Measurements from ENCODE around the gene LEUTX. TPM values are rescaled to one million over a fixed set of nuclear protein-coding genes. Genes with fewer than 3 reads are reported as not detected.

Gene LEUTX
- total RNA-seq, 1 donor from 2014 or later, result not detected

GRCh38 chr19:39831679-39832078 lies 53.0 kb downstream of the LEUTX start:
- H3K4me3 Mint-ChIP-seq, result peak overlapping the region; percentile 80
- ChIA-PET POLR2A (no interaction called here), CTCF (no interaction called here)
- H3K9me3 Mint-ChIP-seq, result no peaks in the 10 kb centered on the region
- H3K4me1 Mint-ChIP-seq, result peaks cover 38% of the 10 kb centered on the region
- intact Hi-C loops (cut with micrococcal nuclease), result loop anchor here (2.0 to 10.0 kb wide), 8 partner anchors 111 to 979 kb away; partner anchors contain the start of genes AKT2, EID2, PAK4 and SUPT5H
- H3K27me3 Mint-ChIP-seq, result no peaks in the 10 kb centered on the region
- ATAC-seq (ENCODE audit: low read depth) (no peak), DNase-seq (no peak)
- H3K36me3 Mint-ChIP-seq (ENCODE audit: low read depth), result peaks cover 68% of the 10 kb centered on the region
- H3K27ac Mint-ChIP-seq, result no peak overlapping the region
- TF ChIP-seq CTCF (IDR thresholded peaks at IDR 0.05), result no peak

GRCh38 chr19:39832341-39833083 lies 53.9 kb downstream of the LEUTX start:
- CTCF ChIA-PET, result no interaction called here
- Mint-ChIP-seq H3K4me3 (peak overlapping the region; percentile 80), H3K4me1 (peaks cover 38% of the 10 kb centered on the region)

GRCh38 chr19:39833160-39833463 lies 54.5 kb downstream of the LEUTX start:
- Mint-ChIP-seq H3K4me3 (peak overlapping the region; percentile 82), H3K27ac (peak overlapping the region; percentile 87), H3K36me3 (ENCODE audit: low read depth) (peaks cover 68% of the 10 kb centered on the region), H3K9me3 (no peaks in the 10 kb centered on the region), H3K4me1 (peaks cover 38% of the 10 kb centered on the region), H3K27me3 (no peaks in the 10 kb centered on the region)
- no peak for TF ChIP-seq CTCF (IDR thresholded peaks at IDR 0.05)
- CTCF ChIA-PET, result interaction anchor here (1.2 to 1.7 kb wide), 4 partner anchors 10 to 138 kb away, joined by 4 to 12 read pairs (median 8); partner anchors contain the start of gene PSMC4
- ATAC-seq (ENCODE audit: low read depth) (no peak), DNase-seq (no peak)
- POLR2A ChIA-PET, result interaction anchor here (0.6 to 2.1 kb wide), 13 partner anchors 8 to 945 kb away, joined by 3 to 63 read pairs (median 4); partner anchors contain the start of genes FBL, MED29, PAF1 and PSMC4
- intact Hi-C loops (cut with micrococcal nuclease), result loop anchor here (1.0 to 10.0 kb wide), 11 partner anchors 9 to 981 kb away; partner anchors contain the start of genes AKT2, EID2, FBL and PAK4

More at GRCh38 chr19:39832341-39833083, 53.9 kb downstream of the LEUTX start:
- no peaks in the 10 kb centered on the region for H3K9me3 Mint-ChIP-seq
- no peak for TF ChIP-seq CTCF (IDR thresholded peaks at IDR 0.05)
- POLR2A ChIA-PET, result interaction anchor here (1.3 to 2.1 kb wide), 2 partner anchors 8 to 593 kb away, joined by 3 to 15 read pairs; partner anchors contain the start of gene SERTAD1
- peaks cover 68% of the 10 kb centered on the region for H3K36me3 Mint-ChIP-seq (ENCODE audit: low read depth)
- intact Hi-C loops (cut with micrococcal nuclease), result loop anchor here (1.0 to 10.0 kb wide), 11 partner anchors 8 to 980 kb away; partner anchors contain the start of genes AKT2, EID2, FBL and PAK4
- no peak for ATAC-seq (ENCODE audit: low read depth)
- H3K27ac Mint-ChIP-seq, result peak overlapping the region; percentile 87
- DNase-seq, result no peak
- H3K27me3 Mint-ChIP-seq, result no peaks in the 10 kb centered on the region

GRCh38 chr19:39833464-39834286 lies 55.0 kb downstream of the LEUTX start, which contains the start of gene DYRK1B:
Gene DYRK1B, minus strand, starts transcription at chr19:39834162. Its CDS starts 2,295 bp downstream, at chr19:39831867.
- Mint-ChIP-seq H3K9me3 (no peaks in the 10 kb centered on the region), H3K36me3 (ENCODE audit: low read depth) (peaks cover 68% of the 10 kb centered on the region), H3K4me1 (peaks cover 33% of the 10 kb centered on the region), H3K27ac (peak within 1 kb of the TSS; percentile 87), H3K27me3 (no peaks in the 10 kb centered on the region), H3K4me3 (peak within 1 kb of the TSS; percentile 82)
- CTCF ChIA-PET, result interaction anchor here (1.2 to 1.7 kb wide), 4 partner anchors 10 to 137 kb away, joined by 4 to 12 read pairs (median 8); partner anchors contain the start of gene PSMC4
- intact Hi-C loops (cut with micrococcal nuclease), result loop anchor here (1.0 to 10.0 kb wide), 11 partner anchors 9 to 981 kb away; partner anchors contain the start of genes AKT2, EID2, FBL and PAK4
- DNase-seq (peak; percentile 90), ATAC-seq (ENCODE audit: low read depth) (peak; percentile 86)
- TF ChIP-seq CTCF (IDR thresholded peaks at IDR 0.05), result no peak
- POLR2A ChIA-PET, result interaction anchor here (0.5 to 2.1 kb wide), 21 partner anchors 9 to 1873 kb away, joined by 3 to 63 read pairs (median 4); partner anchors contain the start of genes FBL, MED29, PAF1 and PSMC4

Measured in activated B cell treated with CpG ODN at 0.5 μM for 24 hours (primary cell).